Mucosa of descending colon (tissue), 3 donors: Measurements from ENCODE around the gene NECTIN2. TPM values are rescaled to one million over a fixed set of nuclear protein-coding genes. Genes with fewer than 3 reads are reported as not detected.

Source experiments
- ATAC-seq: fragments of 200-7000 bp; cut with Tn5 transposase; one replicate; pipeline ENCODE4 v1.9.1; 2020; ENCODE audit warnings: mild to moderate bottlenecking, moderate library complexity
- DNase-seq, 3 donors: peaks; one replicate each; pipeline ENCODE4 v3.0.0-alpha.2; 2020
- H3K36me3 ChIP-seq: fragments of 200-600 bp; one replicate; pipeline ENCODE4 v1.8.0; 2021; ENCODE audit warnings: low read depth, mild to moderate bottlenecking
- H3K4me1 ChIP-seq: fragments of 200-600 bp; one replicate; pipeline ENCODE4 v1.8.0; 2021; ENCODE audit warnings: low read depth, mild to moderate bottlenecking
- H3K4me3 ChIP-seq: fragments of 200-600 bp; one replicate; pipeline ENCODE4 v1.8.0; 2021; ENCODE audit warnings: mild to moderate bottlenecking
- H3K9me3 ChIP-seq: fragments of 200-600 bp; one replicate; pipeline ENCODE4 v1.8.0; 2021; ENCODE audit warnings: mild to moderate bottlenecking
- CTCF ChIP-seq: fragments of 200-600 bp; IDR thresholded peaks from one replicate; pipeline ENCODE4 v1.8.0; 2022; ENCODE audit warnings: antibody characterized with exemption, mild to moderate bottlenecking
- intact Hi-C, 2 donors: fragments of 100-400 bp; cut with DNase I in 1 of 2; cut with micrococcal nuclease in 1 of 2; formaldehyde crosslinking; loops; one replicate each; pipeline versions ENCODE4 v1.11.0 to v1.11.1; 2022; cut with DNase I, micrococcal nuclease
- total RNA-seq, 3 donors: library from RNA; stranded (reverse); fragmentation: NEBNext Ultra II Directional in 2 of 3; extraction: Animal tissue kit (Norgen Biotek cat#: 25700) in 2 of 3; gene quantifications; one replicate each; pipeline versions ENCODE4 v1.2.1 to v1.2.4, GENCODE V29; 2021 to 2023
- donor health status: DM: no; HTN: no; CAD: no; lungs with moderate emphysema.
- donor health status: DM: no; HTN: no; CAD: no.
- donor health status: DM: no; HTN: yes; CAD: no.

Gene NECTIN2
- total RNA-seq, 3 donors from 2014 or later: 65.3 to 109 (median 98.8) TPM

- Histone ChIP-seq H3K4me3 (no peak overlapping the region), H3K4me1 (no peaks in the 10 kb centered on the region), H3K36me3 (no peaks in the 10 kb centered on the region), H3K9me3 (no peaks in the 10 kb centered on the region)
- intact Hi-C loops: no loop called here
- no peak for TF ChIP-seq CTCF
- DNase-seq: no peak
- no peak for ATAC-seq
These were observed 19.2 kb downstream of the NECTIN2 start for GRCh38 chr19:44865196-44865767.

- H3K9me3 ChIP-seq: no peaks in the 10 kb centered on the region
- no peak for DNase-seq
- ATAC-seq: peak; percentile 65
- TF ChIP-seq CTCF: no peak
- H3K4me3 ChIP-seq: no peak overlapping the region
- H3K36me3 ChIP-seq: no peaks in the 10 kb centered on the region
- intact Hi-C loops: no loop called here
- no peaks in the 10 kb centered on the region for H3K4me1 ChIP-seq
These were observed 20.6 kb downstream of the NECTIN2 start for GRCh38 chr19:44866664-44867063.

DNA sequence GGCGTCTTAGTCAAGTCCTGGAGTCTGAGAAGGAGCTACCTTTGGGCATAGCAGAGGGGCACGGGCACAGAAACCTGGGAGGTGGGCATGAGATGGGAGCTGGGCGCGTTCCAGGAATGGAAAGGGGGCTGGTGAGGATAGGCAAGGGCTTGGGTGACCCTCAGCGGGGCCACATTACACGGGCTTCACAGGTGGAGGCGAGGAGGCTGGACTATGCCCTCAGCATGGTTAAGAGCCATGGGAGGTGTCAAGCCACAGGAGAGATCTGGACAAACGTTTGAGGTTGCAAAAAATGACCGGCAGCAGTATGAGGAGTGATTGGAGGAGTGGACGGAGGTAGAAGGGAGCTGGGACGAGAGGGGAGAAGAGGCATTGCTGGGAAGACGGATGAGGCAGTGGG lies 21.5 kb downstream of the NECTIN2 start:
- Histone ChIP-seq H3K4me1 (no peaks in the 10 kb centered on the region), H3K9me3 (no peaks in the 10 kb centered on the region), H3K4me3 (no peak overlapping the region), H3K36me3 (no peaks in the 10 kb centered on the region)
- intact Hi-C loops: no loop called here
- DNase-seq (no peak), ATAC-seq (no peak)
- no peak for TF ChIP-seq CTCF

GRCh38 chr19:44869733-44870470 lies 23.8 kb downstream of the NECTIN2 start:
- no peaks in the 10 kb centered on the region for H3K36me3 ChIP-seq
- no peaks in the 10 kb centered on the region for H3K9me3 ChIP-seq
- H3K4me3 ChIP-seq: no peak overlapping the region
- intact Hi-C loops: no loop called here
- TF ChIP-seq CTCF: no peak
- DNase-seq (peak in 1 of 3 donors; percentile 47), ATAC-seq (peak; percentile 23)
- no peaks in the 10 kb centered on the region for H3K4me1 ChIP-seq

DNA sequence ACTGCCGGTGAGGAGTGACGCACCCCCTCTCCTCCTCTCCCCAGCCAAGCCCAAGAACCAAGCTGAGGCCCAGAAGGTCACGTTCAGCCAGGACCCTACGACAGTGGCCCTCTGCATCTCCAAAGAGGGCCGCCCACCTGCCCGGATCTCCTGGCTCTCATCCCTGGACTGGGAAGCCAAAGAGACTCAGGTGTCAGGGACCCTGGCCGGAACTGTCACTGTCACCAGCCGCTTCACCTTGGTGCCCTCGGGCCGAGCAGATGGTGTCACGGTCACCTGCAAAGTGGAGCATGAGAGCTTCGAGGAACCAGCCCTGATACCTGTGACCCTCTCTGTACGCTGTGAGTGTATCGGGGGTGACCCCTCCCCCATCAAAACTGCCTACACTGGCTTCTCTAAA lies 25.7 kb downstream of the NECTIN2 start:
- intact Hi-C loops: no loop called here
- ATAC-seq (no peak), DNase-seq (no peak)
- no peaks in the 10 kb centered on the region for H3K36me3 ChIP-seq
- no peak for TF ChIP-seq CTCF
- H3K4me1 ChIP-seq: peaks cover 11% of the 10 kb centered on the region
- no peaks in the 10 kb centered on the region for H3K9me3 ChIP-seq
- H3K4me3 ChIP-seq: no peak overlapping the region
